Measurements from ENCODE around the gene KATNAL1.

DNA sequence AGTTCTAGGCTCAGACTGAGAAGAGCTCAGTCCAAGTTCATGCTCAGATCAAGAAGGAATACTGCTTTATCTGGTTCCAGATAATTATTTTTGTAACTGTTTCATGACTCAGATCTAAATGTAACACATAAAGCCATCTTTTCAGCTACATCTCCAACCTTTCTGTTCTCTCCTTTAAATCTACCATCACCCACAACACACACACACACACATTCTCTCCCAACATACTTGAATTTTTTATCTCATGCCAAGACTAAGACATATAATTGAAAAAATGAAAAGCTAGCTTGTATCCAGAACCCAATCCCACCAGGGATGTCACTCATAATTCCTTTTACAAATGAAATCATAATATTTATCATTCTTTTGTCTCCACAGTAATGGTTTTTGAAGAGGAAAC lies 7.6 kb downstream of the KATNAL1 start:
- TF ChIP-seq POLR2AphosphoS5 (IDR thresholded peaks at IDR 0.05; ENCODE audit: low read depth, low read length) (no peak), POLR2A (IDR thresholded peaks at IDR 0.05; ENCODE audit: low read depth, low read length) (no peak)
